Panc1 (cell line): ENCODE data around the gene GZF1. TPM values are rescaled to one million over a fixed set of nuclear protein-coding genes. Genes with fewer than 3 reads are reported as not detected.

Source experiments
- ATAC-seq: fragments of 200-7000 bp; cut with Tn5 transposase; 2 replicates; pipeline ENCODE4 v1.9.1; 2020; ENCODE audit warnings: mild to moderate bottlenecking, moderate library complexity
- BruUV-seq: library from RNA; stranded (reverse); fragments of 400-500 nt; replicated peaks from 2 replicates; lab custom pipeline; 2021; lab: Mats Ljungman, UMichigan
- CTCF ChIA-PET: fragments of 300-600 bp; sonication (Branson Sonifier 250); formaldehyde crosslinking; loops from one replicate; lab custom pipeline; 2022; ENCODE audit warnings: antibody characterized with exemption; lab: Charles Lee
- POLR2A ChIA-PET: fragments of 300-600 bp; sonication (Branson Sonifier 250); formaldehyde crosslinking; loops from one replicate; lab custom pipeline; 2022; ENCODE audit warnings: antibody characterized with exemption; lab: Charles Lee
- DNase-seq: peaks from one replicate; pipeline ENCODE4 v3.0.0-alpha.2; 2010; ENCODE audit warnings: low read depth, low spot score
- H3K27ac ChIP-seq: 2 replicates; pipeline ENCODE4 v1.5.1; 2011; ENCODE audit warnings: mild to moderate bottlenecking, low read length, inconsistent platforms
- H3K27me3 ChIP-seq: fragments of 200-500 bp; sonication (Bioruptor generic); 2 replicates; pipeline ENCODE4 v1.6.0; 2014; ENCODE audit warnings: low read length, inconsistent platforms; ENCODE audit not compliant: control insufficient read depth, insufficient read depth
- H3K36me3 ChIP-seq: fragments of 200-500 bp; sonication (Bioruptor generic); 2 replicates; pipeline ENCODE4 v1.5.1; 2014; ENCODE audit warnings: inconsistent platforms, mild to moderate bottlenecking, low read length, moderate library complexity; ENCODE audit not compliant: control insufficient read depth, insufficient read depth
- H3K4me1 ChIP-seq: 2 replicates; pipeline ENCODE4 v1.5.1; 2011; ENCODE audit warnings: inconsistent platforms, mild to moderate bottlenecking, low read length, moderate library complexity; ENCODE audit not compliant: control insufficient read depth, insufficient read depth
- H3K4me3 ChIP-seq, 2 experiments: 2 replicates each; pipeline ENCODE4 v1.5.1; 2011 to 2012; ENCODE audit warnings: low read depth in 2 of 2, low read length in 2 of 2, mild to moderate bottlenecking in 2 of 2, inconsistent platforms in 1 of 2, moderate library complexity in 1 of 2
- H3K9me3 ChIP-seq: fragments of 200-500 bp; sonication (Bioruptor generic); 2 replicates; pipeline ENCODE4 v1.5.1; 2014; ENCODE audit warnings: low read depth, mild to moderate bottlenecking, inconsistent platforms, low read length, moderate library complexity; ENCODE audit not compliant: control insufficient read depth, insufficient read depth
- CTCF ChIP-seq: fragments of 450-650 bp; IDR thresholded peaks from 2 replicates; pipeline ENCODE4 v1.5.1; 2017; ENCODE audit warnings: mild to moderate bottlenecking
- POLR2AphosphoS5 ChIP-seq: IDR thresholded peaks from 2 replicates; pipeline ENCODE4 v1.6.1; 2012; ENCODE audit warnings: mild to moderate bottlenecking, low read depth, low read length, moderate library complexity
- REST ChIP-seq, 2 experiments: IDR thresholded peaks; 2 replicates each; pipeline ENCODE4 v1.6.1; 2011 to 2012; ENCODE audit warnings: low read depth in 2 of 2, control low read depth in 1 of 2, low read length in 1 of 2, mild to moderate bottlenecking in 1 of 2, moderate library complexity in 1 of 2; ENCODE audit not compliant: insufficient read depth in 1 of 2
- SIN3A ChIP-seq: IDR thresholded peaks from 2 replicates; pipeline ENCODE4 v1.6.1; 2012; ENCODE audit warnings: low read depth, mild to moderate bottlenecking, low read length, moderate library complexity, borderline replicate concordance; ENCODE audit not compliant: insufficient read depth
- TCF7L2 ChIP-seq: IDR thresholded peaks from 2 replicates; pipeline ENCODE4 v1.6.1; 2011; ENCODE audit warnings: mild to moderate bottlenecking, low read depth, low read length, inconsistent platforms
- in situ Hi-C: cut with HindIII; loops from 2 replicates; pipeline ENCODE4 v1.10.0; 2016; ENCODE audit warnings: low sequenced_read_pairs, low pct_unique_long_range_greater_than_20kb
- intact Hi-C: fragments of 100-400 bp; cut with micrococcal nuclease; formaldehyde crosslinking; loops from one replicate; pipeline ENCODE4 v1.10.0; 2022; ENCODE audit not compliant: unreplicated experiment
- total RNA-seq: library from RNA; stranded (reverse); gene quantifications from one replicate; pipeline ENCODE4 v1.2.1, GENCODE V29; 2021; ENCODE audit not compliant: unreplicated experiment

Gene GZF1
- total RNA-seq, 1 experiment from 2014 or later = 18.0 TPM

GRCh38 chr20:23375827-23376226 is 13.8 kb downstream of the GZF1 start:
- ATAC-seq (no peak), DNase-seq (no peak)
- H3K27me3 ChIP-seq = no peaks in the 10 kb centered on the region
- peaks cover 15% of the 10 kb centered on the region for H3K36me3 ChIP-seq
- H3K4me1 ChIP-seq = no peaks in the 10 kb centered on the region
- no peak overlapping the region for H3K4me3 ChIP-seq
- no peak overlapping the region for H3K27ac ChIP-seq
- intact Hi-C loops (no loop called here), in situ Hi-C loops (no loop called here)
- POLR2A ChIA-PET = no interaction called here
- BruUV-seq = no TSS peak
- no peaks in the 10 kb centered on the region for H3K9me3 ChIP-seq
- no peak for TF ChIP-seq POLR2AphosphoS5
- no peak for TF ChIP-seq REST (IDR thresholded peaks at IDR 0.05; ENCODE audit: insufficient read depth in 1 of 2, low read depth in 2 of 2, low read length in 1 of 2)
- no peak for TF ChIP-seq SIN3A
- TF ChIP-seq TCF7L2 = no peak
- no peak for TF ChIP-seq CTCF
- CTCF ChIA-PET = no interaction called here

DNA sequence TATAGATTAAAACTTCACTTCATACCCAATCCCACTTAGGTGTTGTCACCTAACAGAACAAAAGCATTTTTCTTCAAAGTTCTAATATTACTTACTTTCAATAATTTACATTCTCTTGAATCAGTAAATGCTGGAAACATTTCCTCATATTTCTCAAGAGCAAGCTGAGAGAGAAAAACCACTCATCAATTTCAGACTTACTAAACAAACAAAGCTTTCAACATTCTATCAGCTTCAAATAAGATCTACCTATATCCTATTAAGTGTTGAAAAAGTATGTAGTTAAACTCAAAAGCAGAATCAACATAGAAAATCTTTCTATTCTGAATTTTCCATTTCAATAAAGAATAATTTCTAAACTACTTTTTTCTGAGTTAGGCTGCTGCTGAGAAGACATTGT is 17.8 kb downstream of the GZF1 start:
- in situ Hi-C loops (no loop called here), intact Hi-C loops (no loop called here)
- DNase-seq (no peak), ATAC-seq (no peak)
- TF ChIP-seq SIN3A (no peak), REST (IDR thresholded peaks at IDR 0.05; ENCODE audit: insufficient read depth in 1 of 2, low read depth in 2 of 2, low read length in 1 of 2) (no peak), POLR2AphosphoS5 (no peak), TCF7L2 (no peak), CTCF (no peak)
- Histone ChIP-seq H3K36me3 (peaks cover 4% of the 10 kb centered on the region), H3K27me3 (no peaks in the 10 kb centered on the region), H3K9me3 (no peaks in the 10 kb centered on the region), H3K27ac (no peak overlapping the region), H3K4me1 (no peaks in the 10 kb centered on the region), H3K4me3 (no peak overlapping the region)
- CTCF ChIA-PET = no interaction called here
- POLR2A ChIA-PET = no interaction called here
- BruUV-seq = no TSS peak
